K562 treated with DMSO at 1 percent for 12 hours (cell line): ENCODE data around the gene PDZRN3. TPM values are rescaled to one million over a fixed set of nuclear protein-coding genes. Genes with fewer than 3 reads are reported as not detected.

Experiments used
- total RNA-seq: library from RNA; unstranded; fragments of 300-600 nt; gene quantifications from 2 replicates; pipeline ENCODE4 v1.2.3, GENCODE V29; 2022; ENCODE audit not compliant: insufficient read depth

PDZRN3 gene
- not detected in 2 replicates for total RNA-seq

DNA sequence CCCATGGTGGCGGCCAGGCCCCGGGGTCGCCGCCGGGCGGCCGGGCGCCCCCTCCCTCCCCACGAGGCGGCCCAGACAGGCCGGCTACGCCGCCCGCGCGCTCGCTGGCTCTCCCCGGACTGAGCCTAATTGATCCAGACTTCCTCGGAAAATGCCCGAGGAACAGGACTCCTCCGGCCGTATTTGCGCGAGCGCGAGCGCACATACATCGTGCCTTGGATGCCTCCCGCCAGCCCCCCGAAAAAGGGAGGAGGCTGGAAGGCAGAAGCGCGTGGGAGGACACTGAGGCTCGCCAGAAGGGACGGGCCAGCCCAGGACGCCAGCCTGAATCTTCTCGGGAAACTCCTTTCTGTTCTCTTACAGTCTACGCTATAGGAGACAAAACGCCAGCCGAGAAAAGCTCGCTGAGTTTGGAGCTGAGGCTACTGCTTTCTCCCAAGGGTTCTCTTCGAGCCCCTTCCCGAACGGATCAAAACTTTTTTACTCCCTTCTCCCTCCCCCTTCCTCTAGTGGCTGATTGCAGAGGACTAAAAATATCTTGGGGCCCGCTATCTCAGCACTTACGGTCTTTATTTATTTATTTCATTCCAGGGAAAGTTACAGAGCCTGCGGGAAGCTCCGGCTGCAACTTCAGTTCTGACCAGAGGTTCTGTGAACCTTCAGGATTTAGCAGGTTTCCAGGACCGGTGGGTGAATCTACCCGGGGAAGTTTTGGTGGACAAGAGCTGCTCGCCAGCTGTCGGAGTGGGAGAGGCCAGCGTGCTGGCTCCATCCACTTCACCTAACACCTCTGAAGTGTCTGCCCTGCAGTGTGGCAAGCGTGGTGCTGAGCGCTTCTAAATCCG lies at the start of gene PDZRN3:
Gene PDZRN3 (minus strand): TSS at position 121 of the 845 bp plus-strand sequence.

